Peyer's patch (tissue), 4 donors: ENCODE results near the gene S100A10.

Source experiments
- POLR2A ChIP-seq, 2 donors: fragments of 450-650 bp; IDR thresholded peaks; one replicate each; pipeline ENCODE4 v1.5.1; 2017; ENCODE audit warnings: antibody characterized with exemption in 2 of 2, mild to moderate bottlenecking in 2 of 2, moderate library complexity in 2 of 2
- TF ChIP-seq, protein P1 (sequence below), 6 experiments: fragments of 450-650 bp in 4 of 6; fragments of 200-600 bp in 2 of 6; sonication (generic) in 1 of 6; IDR thresholded peaks; one replicate each; pipeline ENCODE4 v1.5.1; 2017 to 2019; ENCODE audit warnings: antibody characterized with exemption in 6 of 6, mild to moderate bottlenecking in 3 of 6, moderate library complexity in 1 of 6

DNA sequence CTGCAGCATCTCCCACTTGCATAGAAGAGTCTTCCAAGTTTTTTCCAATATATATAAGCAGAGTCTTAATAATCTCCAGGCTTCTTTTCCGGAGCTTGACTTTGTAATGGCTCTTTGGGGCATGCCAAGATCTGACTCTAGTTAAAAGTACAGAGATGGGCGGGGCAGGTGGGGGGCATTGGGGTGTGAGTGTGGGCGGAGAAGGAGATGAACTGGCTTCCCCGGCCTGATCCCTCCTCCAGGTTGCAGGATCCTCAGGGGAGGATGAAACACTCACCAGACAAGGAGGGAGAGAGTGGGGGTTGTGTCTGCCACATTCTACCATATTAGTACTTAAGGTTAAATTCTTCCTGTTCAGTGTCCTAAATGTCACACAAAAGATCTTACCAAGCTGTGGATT is 23.0 kb downstream of the S100A10 start:
- TF ChIP-seq, protein P1, sequence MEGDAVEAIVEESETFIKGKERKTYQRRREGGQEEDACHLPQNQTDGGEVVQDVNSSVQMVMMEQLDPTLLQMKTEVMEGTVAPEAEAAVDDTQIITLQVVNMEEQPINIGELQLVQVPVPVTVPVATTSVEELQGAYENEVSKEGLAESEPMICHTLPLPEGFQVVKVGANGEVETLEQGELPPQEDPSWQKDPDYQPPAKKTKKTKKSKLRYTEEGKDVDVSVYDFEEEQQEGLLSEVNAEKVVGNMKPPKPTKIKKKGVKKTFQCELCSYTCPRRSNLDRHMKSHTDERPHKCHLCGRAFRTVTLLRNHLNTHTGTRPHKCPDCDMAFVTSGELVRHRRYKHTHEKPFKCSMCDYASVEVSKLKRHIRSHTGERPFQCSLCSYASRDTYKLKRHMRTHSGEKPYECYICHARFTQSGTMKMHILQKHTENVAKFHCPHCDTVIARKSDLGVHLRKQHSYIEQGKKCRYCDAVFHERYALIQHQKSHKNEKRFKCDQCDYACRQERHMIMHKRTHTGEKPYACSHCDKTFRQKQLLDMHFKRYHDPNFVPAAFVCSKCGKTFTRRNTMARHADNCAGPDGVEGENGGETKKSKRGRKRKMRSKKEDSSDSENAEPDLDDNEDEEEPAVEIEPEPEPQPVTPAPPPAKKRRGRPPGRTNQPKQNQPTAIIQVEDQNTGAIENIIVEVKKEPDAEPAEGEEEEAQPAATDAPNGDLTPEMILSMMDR (IDR thresholded peaks at IDR 0.05): no peak
- no peak for TF ChIP-seq POLR2A (IDR thresholded peaks at IDR 0.05)
